B cell (primary cell): ENCODE results near the gene PARD6G. TPM values are rescaled to one million over a fixed set of nuclear protein-coding genes. Genes with fewer than 3 reads are reported as not detected.

ENCODE experiments used
- ATAC-seq: fragments of 200-7000 bp; cut with Tn5 transposase; one replicate; pipeline ENCODE4 v1.10.0; 2021; ENCODE audit warnings: low read depth, mild to moderate bottlenecking, moderate number of reproducible peaks, moderate library complexity
- CTCF ChIA-PET: fragments of 350-600 bp; sonication (Branson Sonifier 250); formaldehyde crosslinking; loops from one replicate; lab custom pipeline; 2021; ENCODE audit warnings: antibody characterized with exemption, inconsistent platforms; lab: Charles Lee
- POLR2A ChIA-PET: fragments of 350-600 bp; sonication (Branson Sonifier 250); formaldehyde crosslinking; loops from one replicate; lab custom pipeline; 2021; ENCODE audit warnings: antibody characterized with exemption; lab: Charles Lee
- DNase-seq: peaks from one replicate; pipeline ENCODE4 v3.0.0; 2013
- H2AFZ ChIP-seq: 2 replicates; pipeline ENCODE4 v1.6.1; 2012; ENCODE audit warnings: mild to moderate bottlenecking, low read depth, low read length; ENCODE audit not compliant: insufficient read depth, poor library complexity, severe bottlenecking
- H3K27ac ChIP-seq, 2 donors: 1 replicate in 1 of 2; 2 replicates in 1 of 2; pipeline ENCODE4 v1.5.1; 2012 to 2013; ENCODE audit warnings: low read length in 2 of 2, mild to moderate bottlenecking in 2 of 2, moderate library complexity in 1 of 2
- H3K27me3 ChIP-seq, 4 experiments: fragments of 200-600 bp in 1 of 4; sonication (generic) in 1 of 4; replicated peaks in 1 of 4; 1 replicate in 2 of 4; 2 replicates in 2 of 4; pipeline versions ENCODE4 v1.6.1 to v1.7.0; 2013 to 2016; ENCODE audit warnings: low read length in 3 of 4, mild to moderate bottlenecking in 2 of 4, mixed read lengths in 1 of 4, moderate library complexity in 1 of 4; ENCODE audit not compliant: insufficient read depth in 4 of 4, control insufficient read depth in 3 of 4; ENCODE audit errors: control extremely low read depth in 1 of 4
- H3K36me3 ChIP-seq, 2 experiments: replicated peaks in 1 of 2; 1 replicate in 1 of 2; 2 replicates in 1 of 2; pipeline versions ENCODE4 v1.6.1 to v1.7.1; 2013; ENCODE audit warnings: low read length in 1 of 2; ENCODE audit not compliant: insufficient read depth in 2 of 2, control insufficient read depth in 1 of 2; ENCODE audit errors: control extremely low read depth in 1 of 2, extremely low read depth in 1 of 2
- H3K4me1 ChIP-seq, 2 donors: fragments of 200-600 bp in 1 of 2; sonication (generic) in 1 of 2; 1 replicate in 1 of 2; 2 replicates in 1 of 2; pipeline versions ENCODE4 v1.5.1 to v1.6.1; 2013 to 2017; ENCODE audit warnings: low read length in 2 of 2; ENCODE audit not compliant: control insufficient read depth in 2 of 2, insufficient read depth in 2 of 2
- H3K4me2 ChIP-seq: replicated peaks from 2 replicates; pipeline ENCODE3; 2012; ENCODE audit warnings: mild to moderate bottlenecking, low read depth, low read length; ENCODE audit not compliant: poor library complexity, severe bottlenecking
- H3K4me3 ChIP-seq, 5 experiments: fragments of 200-600 bp in 1 of 5; sonication (generic) in 1 of 5; 1 replicate in 3 of 5; 2 replicates in 2 of 5; pipeline versions ENCODE4 v1.5.1 to v1.7.0; 2011 to 2016; ENCODE audit warnings: low read length in 4 of 5, mild to moderate bottlenecking in 4 of 5, low read depth in 2 of 5, control low read depth in 1 of 5, moderate library complexity in 1 of 5; ENCODE audit not compliant: insufficient read depth in 1 of 5; ENCODE audit errors: control extremely low read depth in 1 of 5, extremely low read depth in 1 of 5
- H3K79me2 ChIP-seq: fragments of 200-600 bp; sonication (generic); one replicate; pipeline ENCODE4 v1.6.0; 2016; ENCODE audit warnings: low read length; ENCODE audit not compliant: control insufficient read depth, insufficient read depth
- H3K9ac ChIP-seq: fragments of 200-600 bp; sonication (generic); 2 replicates; pipeline ENCODE4 v1.6.1; 2017; ENCODE audit warnings: mild to moderate bottlenecking, low read length, moderate library complexity
- H3K9me3 ChIP-seq, 3 donors: one replicate each; pipeline versions ENCODE4 v1.6.1 to v1.7.1; 2013; ENCODE audit warnings: low read length in 2 of 3; ENCODE audit not compliant: control insufficient read depth in 2 of 3, insufficient read depth in 1 of 3; ENCODE audit errors: control extremely low read depth in 1 of 3
- H4K20me1 ChIP-seq: 2 replicates; pipeline ENCODE4 v1.6.0; 2012; ENCODE audit warnings: mild to moderate bottlenecking, low read length; ENCODE audit not compliant: insufficient read depth, control insufficient read depth, poor library complexity, severe bottlenecking
- H3K27ac Mint-ChIP-seq: one replicate; pipeline ENCODE4 v1.8.0; 2021; ENCODE audit warnings: mixed read lengths
- H3K27me3 Mint-ChIP-seq: one replicate; pipeline ENCODE4 v1.8.0; 2021; ENCODE audit warnings: mixed read lengths
- H3K4me1 Mint-ChIP-seq: one replicate; pipeline ENCODE4 v1.8.0; 2021; ENCODE audit warnings: mixed read lengths
- H3K4me3 Mint-ChIP-seq: one replicate; pipeline ENCODE4 v1.8.0; 2021; ENCODE audit warnings: mixed read lengths
- H3K9me3 Mint-ChIP-seq: one replicate; pipeline ENCODE4 v1.8.0; 2022; ENCODE audit warnings: mixed read lengths; ENCODE audit not compliant: insufficient read depth
- CTCF ChIP-seq: fragments of 200-600 bp; IDR thresholded peaks from one replicate; pipeline ENCODE4 v1.8.0; 2022; ENCODE audit warnings: antibody characterized with exemption, mild to moderate bottlenecking
- EZH2 ChIP-seq: IDR thresholded peaks from 2 replicates; pipeline ENCODE4 v1.6.1; 2012; ENCODE audit warnings: borderline replicate concordance, low read depth, mild to moderate bottlenecking, moderate library complexity, low read length; ENCODE audit not compliant: insufficient read depth, poor library complexity, severe bottlenecking
- WGBS: methylation state at CpG from one replicate; pipeline ENCODE4 v1.1.5; 2013; ENCODE audit warnings: missing lambda C conversion rate; ENCODE audit not compliant: insufficient coverage; 5-methylcytosine and 5-hydroxymethylcytosine counted together
- intact Hi-C: fragments of 100-400 bp; cut with micrococcal nuclease; formaldehyde crosslinking; loops from one replicate; pipeline ENCODE4 v1.10.0; 2022
- polyA plus RNA-seq: library from polyadenylated mRNA; depleted of rRNA; stranded (reverse); fragments of >200 nt; gene quantifications from 2 replicates; pipeline ENCODE4 v1.2.3, GENCODE V29; 2012
- total RNA-seq, 2 donors: library from RNA; stranded (reverse); fragments of 120-200 nt in 1 of 2; gene quantifications; 1 replicate in 1 of 2; 2 replicates in 1 of 2; pipeline versions ENCODE4 v1.2.3 to v1.2.4, GENCODE V29; 2013 to 2022

The PARD6G gene
- total and polyA plus RNA-seq, 2 donors (not counting 1 experiment from before 2014, with no cell fraction given) = not detected

GRCh38 chr18:80192653-80193385 lies 54.5 kb downstream of the PARD6G start:
- 91% methylated on average over 1 of the region's 11 CpGs for WGBS
- no peak overlapping the region for H3K27ac Mint-ChIP-seq
- Histone ChIP-seq H3K9me3 (peaks cover 0 to 3% (median 0%) of the 10 kb centered on the region in 3 donors), H3K4me1 (no peaks in the 10 kb centered on the region), H3K4me3 (no peak overlapping the region), H2AFZ (no peak overlapping the region), H3K9ac (no peak overlapping the region), H3K4me2 (no peak overlapping the region), H4K20me1 (no peaks in the 10 kb centered on the region), H3K79me2 (no peaks in the 10 kb centered on the region), H3K36me3 (no peaks in the 10 kb centered on the region), H3K27me3 (peaks cover 0 to 5% (median 1%) of the 10 kb centered on the region in 4 experiments), H3K27ac (no peak overlapping the region)
- peaks cover 54% of the 10 kb centered on the region for H3K27me3 Mint-ChIP-seq
- ChIA-PET POLR2A (no interaction called here), CTCF (no interaction called here)
- no peaks in the 10 kb centered on the region for H3K4me1 Mint-ChIP-seq
- intact Hi-C loops = no loop called here
- no peaks in the 10 kb centered on the region for H3K9me3 Mint-ChIP-seq
- no peak for ATAC-seq
- H3K4me3 Mint-ChIP-seq = no peak overlapping the region
- DNase-seq = no peak
- TF ChIP-seq EZH2 (no peak), CTCF (no peak)

- Histone ChIP-seq H3K27me3 (peaks cover 0 to 5% (median 0%) of the 10 kb centered on the region in 4 experiments), H4K20me1 (no peaks in the 10 kb centered on the region), H3K4me2 (no peak overlapping the region), H3K4me3 (no peak overlapping the region), H3K9me3 (peaks cover 0 to 3% (median 0%) of the 10 kb centered on the region in 3 donors), H3K36me3 (no peaks in the 10 kb centered on the region), H3K79me2 (no peaks in the 10 kb centered on the region), H3K4me1 (no peaks in the 10 kb centered on the region), H3K27ac (no peak overlapping the region), H3K9ac (no peak overlapping the region), H2AFZ (no peak overlapping the region)
- ChIA-PET CTCF (no interaction called here), POLR2A (no interaction called here)
- no peaks in the 10 kb centered on the region for H3K9me3 Mint-ChIP-seq
- DNase-seq = no peak
- no peak overlapping the region for H3K27ac Mint-ChIP-seq
- H3K4me1 Mint-ChIP-seq = no peaks in the 10 kb centered on the region
- no peak for ATAC-seq
- H3K4me3 Mint-ChIP-seq = no peak overlapping the region
- H3K27me3 Mint-ChIP-seq = peaks cover 47% of the 10 kb centered on the region
- no peak for TF ChIP-seq CTCF
- intact Hi-C loops = no loop called here
- 81% methylated on average over 9 of the region's 19 CpGs for WGBS
These were observed 55.2 kb downstream of the PARD6G start for GRCh38 chr18:80191907-80192652.
